H9 (cell line): Measurements from ENCODE around the gene CYP2R1. TPM values are rescaled to one million over a fixed set of nuclear protein-coding genes. Genes with fewer than 3 reads are reported as not detected.

Experiments used
- DNase-seq: peaks from one replicate; pipeline ENCODE4 v3.0.0-alpha.2; 2017
- H2AFZ ChIP-seq: one replicate; pipeline ENCODE4 v1.6.1; 2013; ENCODE audit warnings: mild to moderate bottlenecking, low read length, control low read depth, moderate library complexity
- H2AK5ac ChIP-seq: 2 replicates; pipeline ENCODE4 v1.6.1; 2013; ENCODE audit warnings: low read length, control low read depth, mixed read lengths; ENCODE audit not compliant: insufficient read length
- H2BK120ac ChIP-seq: one replicate; pipeline ENCODE4 v1.6.1; 2013; ENCODE audit warnings: low read depth, mild to moderate bottlenecking, low read length, control low read depth, inconsistent platforms; ENCODE audit not compliant: poor library complexity, severe bottlenecking
- H2BK12ac ChIP-seq: 2 replicates; pipeline ENCODE4 v1.6.1; 2013; ENCODE audit warnings: low read length, control low read depth, mixed read lengths, low read depth; ENCODE audit not compliant: insufficient read length
- H2BK15ac ChIP-seq: 2 replicates; pipeline ENCODE4 v1.6.1; 2013; ENCODE audit warnings: low read depth, low read length, control low read depth
- H2BK20ac ChIP-seq: one replicate; pipeline ENCODE4 v1.6.1; 2013; ENCODE audit warnings: low read depth, mild to moderate bottlenecking, low read length, control low read depth, inconsistent platforms; ENCODE audit not compliant: poor library complexity, severe bottlenecking
- H2BK5ac ChIP-seq: 2 replicates; pipeline ENCODE4 v1.6.1; 2013; ENCODE audit warnings: low read length, control low read depth, mixed read lengths; ENCODE audit not compliant: insufficient read length
- H3K14ac ChIP-seq: 2 replicates; pipeline ENCODE4 v1.6.1; 2013; ENCODE audit warnings: low read length, control low read depth; ENCODE audit not compliant: insufficient read depth
- H3K18ac ChIP-seq: 2 replicates; pipeline ENCODE4 v1.6.1; 2013; ENCODE audit warnings: low read depth, mild to moderate bottlenecking, mixed read lengths, low read length, control low read depth; ENCODE audit not compliant: insufficient read length
- H3K23ac ChIP-seq: 2 replicates; pipeline ENCODE4 v1.6.1; 2013; ENCODE audit warnings: low read length, control low read depth, mixed read lengths, low read depth; ENCODE audit not compliant: insufficient read length
- H3K23me2 ChIP-seq: 2 replicates; pipeline ENCODE4 v1.6.1; 2013; ENCODE audit warnings: low read depth, mild to moderate bottlenecking, mixed read lengths, low read length, control low read depth; ENCODE audit not compliant: insufficient read length, poor library complexity, severe bottlenecking
- H3K27ac ChIP-seq: 2 replicates; pipeline ENCODE4 v1.5.1; 2013; ENCODE audit warnings: low read length, control low read depth, mixed read lengths, low read depth; ENCODE audit not compliant: insufficient read length
- H3K27me3 ChIP-seq: 2 replicates; pipeline ENCODE4 v1.6.1; 2013; ENCODE audit warnings: low read length, control low read depth, inconsistent platforms; ENCODE audit not compliant: insufficient read depth
- H3K4ac ChIP-seq: 2 replicates; pipeline ENCODE4 v1.6.1; 2013; ENCODE audit warnings: low read depth, mild to moderate bottlenecking, control low read depth, inconsistent platforms, low read length, moderate library complexity
- H3K4me1 ChIP-seq: 2 replicates; pipeline ENCODE4 v1.6.1; 2013; ENCODE audit warnings: low read length, control low read depth, inconsistent platforms; ENCODE audit not compliant: insufficient read depth
- H3K4me2 ChIP-seq: 2 replicates; pipeline ENCODE4 v1.6.1; 2013; ENCODE audit warnings: low read length, control low read depth, mixed read lengths; ENCODE audit not compliant: insufficient read length, insufficient read depth
- H3K56ac ChIP-seq: 2 replicates; pipeline ENCODE4 v1.6.1; 2013; ENCODE audit warnings: low read depth, mild to moderate bottlenecking, mixed read lengths, low read length, control low read depth; ENCODE audit not compliant: insufficient read length
- H3K79me1 ChIP-seq: 2 replicates; pipeline ENCODE4 v1.6.1; 2013; ENCODE audit warnings: low read depth, mild to moderate bottlenecking, moderate library complexity, low read length, control low read depth, inconsistent platforms; ENCODE audit not compliant: insufficient read depth, poor library complexity, severe bottlenecking
- H3K79me2 ChIP-seq: 2 replicates; pipeline ENCODE4 v1.6.1; 2013; ENCODE audit warnings: low read length, control low read depth, inconsistent platforms; ENCODE audit not compliant: insufficient read depth
- H3K9ac ChIP-seq: 2 replicates; pipeline ENCODE4 v1.6.1; 2013; ENCODE audit warnings: low read length, control low read depth, mixed read lengths; ENCODE audit not compliant: insufficient read length; ENCODE audit errors: extremely low read depth
- H3K9me3 ChIP-seq: one replicate; pipeline ENCODE4 v1.6.1; 2013; ENCODE audit warnings: low read depth, low read length, inconsistent platforms; ENCODE audit not compliant: control insufficient read depth
- H3T11ph ChIP-seq: one replicate; pipeline ENCODE4 v1.6.1; 2013; ENCODE audit warnings: mild to moderate bottlenecking, low read length, control low read depth, inconsistent platforms
- H4K20me1 ChIP-seq: one replicate; pipeline ENCODE4 v1.6.1; 2013; ENCODE audit not compliant: control insufficient read depth, insufficient read length, insufficient read depth
- H4K5ac ChIP-seq: 2 replicates; pipeline ENCODE4 v1.6.1; 2013; ENCODE audit warnings: low read depth, mild to moderate bottlenecking, mixed read lengths, low read length, control low read depth; ENCODE audit not compliant: insufficient read length
- H4K8ac ChIP-seq: replicated peaks from 2 replicates; pipeline ENCODE4 v1.6.1; 2013; ENCODE audit warnings: low read length, control low read depth, mixed read lengths, low read depth; ENCODE audit not compliant: insufficient read length
- H4K91ac ChIP-seq: 2 replicates; pipeline ENCODE4 v1.6.1; 2013; ENCODE audit warnings: low read depth, mild to moderate bottlenecking, moderate library complexity, mixed read lengths, low read length, control low read depth; ENCODE audit not compliant: insufficient read length
- H3K27ac Mint-ChIP-seq, 3 experiments: 2 replicates in 2 of 3; 3 replicates in 1 of 3; pipeline ENCODE4 v1.8.0; 2020 to 2021; ENCODE audit warnings: mixed read lengths in 3 of 3, mild to moderate bottlenecking in 1 of 3, moderate library complexity in 1 of 3
- H3K27me3 Mint-ChIP-seq: 2 replicates; pipeline ENCODE4 v1.8.0; 2021; ENCODE audit warnings: low read depth, mild to moderate bottlenecking, moderate library complexity, mixed read lengths
- H3K36me3 Mint-ChIP-seq, 3 experiments: 2 replicates in 2 of 3; 3 replicates in 1 of 3; pipeline ENCODE4 v1.8.0; 2020 to 2021; ENCODE audit warnings: low read depth in 3 of 3, mixed read lengths in 3 of 3; ENCODE audit not compliant: insufficient read depth in 1 of 3
- H3K4me1 Mint-ChIP-seq, 2 experiments: 2 replicates each; pipeline ENCODE4 v1.8.0; 2020; ENCODE audit warnings: mixed read lengths in 2 of 2
- H3K4me3 Mint-ChIP-seq, 2 experiments: 2 replicates in 1 of 2; 3 replicates in 1 of 2; pipeline ENCODE4 v1.8.0; 2020 to 2021; ENCODE audit warnings: mild to moderate bottlenecking in 2 of 2, mixed read lengths in 2 of 2, moderate library complexity in 1 of 2
- H3K9me3 Mint-ChIP-seq, 2 experiments: 2 replicates in 1 of 2; 3 replicates in 1 of 2; pipeline ENCODE4 v1.8.0; 2020; ENCODE audit warnings: mild to moderate bottlenecking in 2 of 2, mixed read lengths in 2 of 2, moderate library complexity in 1 of 2
- CTCF ChIP-seq: fragments of 200-600 bp; sonication (generic); conservative IDR thresholded peaks from 3 replicates; pipeline ENCODE4 v1.8.0; 2021; ENCODE audit warnings: antibody characterized with exemption, mild to moderate bottlenecking
- WGBS: extraction: QIAGEN DNeasy Blood & Tissue Kit; methylation state at CpG from one replicate; pipeline ENCODE4 v1.1.7; 2013; ENCODE audit warnings: missing lambda C conversion rate, low lambda C conversion rate, mixed read lengths; ENCODE audit not compliant: insufficient read length; ENCODE audit errors: extremely low coverage; 5-methylcytosine and 5-hydroxymethylcytosine counted together
- total RNA-seq: library from RNA; stranded (reverse); gene quantifications from 2 replicates; pipeline ENCODE4 v1.2.1, GENCODE V29; 2021

Gene CYP2R1
- total RNA-seq, 1 experiment from 2014 or later = 10.3 TPM

DNA sequence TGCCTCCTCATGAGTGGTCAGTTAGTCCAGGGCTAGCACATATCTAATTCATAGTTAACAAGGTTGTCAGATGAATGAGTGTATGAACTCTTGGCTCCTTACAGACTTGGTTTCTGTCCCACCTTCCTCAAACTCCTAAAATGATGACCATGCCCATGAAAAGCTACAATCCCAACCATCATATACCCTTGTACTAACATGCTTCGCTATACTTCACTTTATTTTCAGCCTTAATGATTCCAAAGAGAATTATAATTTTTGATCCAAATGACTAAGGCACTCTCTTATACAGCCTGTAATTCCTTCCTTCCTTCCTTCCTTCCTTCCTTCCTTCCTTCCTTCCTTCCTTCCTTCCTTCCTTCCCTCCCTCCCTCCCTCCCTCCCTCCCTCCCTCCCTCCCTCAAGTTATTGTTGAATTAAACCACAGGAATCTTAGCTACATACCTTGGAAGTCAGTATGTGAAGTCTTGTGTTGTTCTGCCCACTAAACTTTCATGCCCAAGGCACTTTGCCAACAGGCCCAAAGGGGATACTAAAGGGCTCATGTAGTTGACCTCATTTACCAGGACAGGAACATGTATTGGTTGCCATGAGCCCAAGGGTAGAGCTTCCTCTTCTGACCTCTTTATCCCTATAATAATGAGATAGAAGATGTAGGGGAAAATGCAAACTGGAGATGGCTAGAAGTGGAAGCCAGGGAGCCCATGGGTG lies 42.8 kb upstream of the CYP2R1 start:
- Histone ChIP-seq H2BK15ac (no peak overlapping the region), H2BK20ac (no peak overlapping the region), H2BK12ac (no peak overlapping the region), H4K20me1 (no peaks in the 10 kb centered on the region), H4K91ac (no peak overlapping the region), H2BK120ac (no peak overlapping the region), H3K4me1 (no peaks in the 10 kb centered on the region), H2BK5ac (no peak overlapping the region), H3T11ph (no peak overlapping the region), H4K8ac (no peak overlapping the region), H3K79me1 (no peaks in the 10 kb centered on the region), H3K14ac (no peak overlapping the region), H3K18ac (no peak overlapping the region), H3K27ac (no peak overlapping the region), H3K23ac (no peak overlapping the region), H3K56ac (no peak overlapping the region), H3K4me2 (no peak overlapping the region), H3K27me3 (no peaks in the 10 kb centered on the region), H3K4ac (no peak overlapping the region), H4K5ac (no peak overlapping the region), H2AFZ (no peak overlapping the region), H3K23me2 (no peaks in the 10 kb centered on the region), H3K9me3 (no peaks in the 10 kb centered on the region), H3K9ac (no peak overlapping the region), H2AK5ac (no peak overlapping the region), H3K79me2 (no peaks in the 10 kb centered on the region)
- peaks cover 2 to 8% of the 10 kb centered on the region in 2 experiments; a peak in 2 of 4 replicates for H3K4me1 Mint-ChIP-seq
- no peak for TF ChIP-seq CTCF
- DNase-seq = no peak
- peaks cover 13 to 21% (median 17%) of the 10 kb centered on the region in 3 experiments; a peak in 6 of 7 replicates for H3K36me3 Mint-ChIP-seq
- no peak overlapping the region for H3K27ac Mint-ChIP-seq
- H3K4me3 Mint-ChIP-seq = no peak overlapping the region
- H3K27me3 Mint-ChIP-seq = peaks cover 7% of the 10 kb centered on the region
- no CpG with 5 or more reads among the region's 1 CpG for WGBS
- peaks cover 34% of the 10 kb centered on the region in 2 experiments for H3K9me3 Mint-ChIP-seq
